Mucosa of gallbladder (tissue), 1 donor: ENCODE data around the gene ZNF267. TPM values are rescaled to one million over a fixed set of nuclear protein-coding genes. Genes with fewer than 3 reads are reported as not detected.
"Not testable (repeated sequence)": the region's sequence is repeated elsewhere in the genome, so short reads cannot be mapped to it uniquely, and the experiment has no call there.

Experiments
- DNase-seq: peaks from one replicate; pipeline ENCODE4 v3.0.0-alpha.2; 2020; ENCODE audit warnings: low spot score
- total RNA-seq: library from RNA; stranded (reverse); gene quantifications from one replicate; pipeline ENCODE4 v1.2.1, GENCODE V29; 2021
- donor health status: DM: no; HTN: no; CAD: no.

Gene ZNF267
- 15.8 TPM for total RNA-seq

- DNase-seq: peak; percentile 97
Observed at GRCh38 chr16:31873556-31874365, at the start of gene ZNF267. TSS of gene ZNF267 (plus strand) at chr16:31873807. CDS start at chr16:31873967, 160 bp downstream.

- no peak for DNase-seq
Observed at GRCh38 chr16:31833047-31833446, 40.6 kb upstream of the ZNF267 start.

GRCh38 chr16:31836396-31836795 lies 37.2 kb upstream of the ZNF267 start:
- not testable (repeated sequence) for DNase-seq

- DNase-seq: no peak
Observed at GRCh38 chr16:31842864-31843263, 30.7 kb upstream of the ZNF267 start.

- DNase-seq: not testable (repeated sequence)
Observed at GRCh38 chr16:31848572-31848971, 25.0 kb upstream of the ZNF267 start.

GRCh38 chr16:31853291-31853690 lies 20.3 kb upstream of the ZNF267 start:
- DNase-seq: no peak

- DNase-seq: no peak
Observed at GRCh38 chr16:31860508-31860907, 13.1 kb upstream of the ZNF267 start.

GRCh38 chr16:31861455-31861854 lies 12.2 kb upstream of the ZNF267 start:
- no peak for DNase-seq

- no peak for DNase-seq
Observed at GRCh38 chr16:31862761-31863160, 10.8 kb upstream of the ZNF267 start.

GRCh38 chr16:31868164-31868563 lies 5.4 kb upstream of the ZNF267 start:
- no peak for DNase-seq

- peak; percentile 88 for DNase-seq
Observed at GRCh38 chr16:31868691-31869167, 4.9 kb upstream of the ZNF267 start.

- peak; percentile 67 for DNase-seq
Observed at GRCh38 chr16:31869511-31870201, 4.0 kb upstream of the ZNF267 start.

GRCh38 chr16:31870809-31871208 lies 2.8 kb upstream of the ZNF267 start:
- no peak for DNase-seq

GRCh38 chr16:31871510-31871909 lies 2.1 kb upstream of the ZNF267 start:
- DNase-seq: no peak

- DNase-seq: no peak
Observed at GRCh38 chr16:31872201-31872600, 1.4 kb upstream of the ZNF267 start.

GRCh38 chr16:31874366-31875111 lies 932 bp downstream of the ZNF267 start:
- no peak for DNase-seq

GRCh38 chr16:31875112-31875803 lies 1.7 kb downstream of the ZNF267 start:
- DNase-seq: no peak

- no peak for DNase-seq
Observed at GRCh38 chr16:31875928-31876547, 2.4 kb downstream of the ZNF267 start.

GRCh38 chr16:31876951-31877828 lies 3.6 kb downstream of the ZNF267 start:
- no peak for DNase-seq
